ENCODE data around the gene NTM. TPM values are rescaled to one million over a fixed set of nuclear protein-coding genes. Genes with fewer than 3 reads are reported as not detected.

NTM gene
- total RNA-seq, 1 experiment from 2014 or later: not detected

DNA sequence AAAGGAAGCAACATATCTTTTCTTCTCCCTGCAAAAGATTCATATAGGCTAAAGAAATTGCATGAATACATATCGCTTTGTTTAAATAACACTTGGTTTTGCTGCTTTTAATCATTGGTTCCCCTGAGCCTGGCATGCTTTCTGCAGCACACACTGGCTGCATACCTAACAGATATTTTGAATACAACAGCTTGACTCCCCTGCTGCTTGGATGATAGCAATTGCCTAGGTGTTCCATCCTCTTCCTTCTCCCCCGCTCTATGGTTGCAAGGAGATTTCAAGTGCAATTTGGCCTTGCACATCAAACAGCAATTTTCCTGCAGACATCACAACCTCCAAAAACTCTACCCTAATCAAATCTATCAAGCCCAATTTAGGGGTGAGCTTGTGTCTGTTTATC, 430.0 kb downstream of the NTM start:
- CTCF ChIA-PET: no interaction called here

DNA sequence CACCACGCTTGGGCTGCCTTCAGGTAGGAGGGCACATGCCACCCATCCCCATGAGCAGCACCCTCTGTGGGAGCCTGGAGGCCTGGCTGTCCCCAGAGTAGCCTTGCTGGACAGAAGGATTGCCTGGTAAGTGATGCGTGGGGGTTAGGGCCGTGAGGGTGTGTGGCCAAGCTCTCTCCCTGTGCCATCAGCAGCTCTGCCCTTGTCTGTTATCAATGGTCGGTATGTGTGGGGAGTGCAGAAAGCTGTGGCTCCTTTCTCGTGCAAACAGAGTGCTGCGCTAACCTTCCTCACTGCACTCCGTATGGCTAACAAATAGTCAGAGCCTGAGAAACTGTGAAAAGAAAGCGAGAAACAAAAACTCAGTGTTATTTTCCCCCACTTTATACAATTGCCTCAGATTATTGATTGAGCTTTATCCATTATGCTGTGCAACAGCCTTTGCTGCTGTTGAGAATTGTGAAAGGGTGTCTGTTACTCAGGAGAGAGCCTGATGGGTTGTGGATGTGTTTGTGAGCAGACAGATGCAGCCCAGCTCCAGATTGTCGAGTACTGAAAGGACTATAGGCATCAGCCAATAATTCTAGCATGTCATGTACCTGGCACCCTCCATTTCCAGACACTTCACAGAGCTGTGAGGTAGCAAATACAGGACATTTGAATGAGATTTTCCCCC, 432.2 kb downstream of the NTM start:
- no peaks in the 10 kb centered on the region for H3K9me2 ChIP-seq (ENCODE audit: insufficient read depth)
- no TSS peak for BruUV-seq (replicated peaks)
- no peaks in the 10 kb centered on the region for H3K79me2 ChIP-seq (ENCODE audit: insufficient read depth, low read length)
- no peaks in the 10 kb centered on the region for H4K20me1 ChIP-seq (ENCODE audit: insufficient read depth)
- H3K9ac ChIP-seq (ENCODE audit: low read length): no peak overlapping the region
- DNase-seq (ENCODE audit: low read depth, low spot score): no peak
- CTCF ChIA-PET: no interaction called here
- no peak overlapping the region for H3K27ac ChIP-seq (ENCODE audit: low read depth, low read length)
- H3K9me3 ChIP-seq (ENCODE audit: control insufficient read depth in 1 of 2, insufficient read depth in 1 of 2, low read depth in 1 of 2, low read length in 2 of 2): peaks cover 7 to 11% of the 10 kb centered on the region in 2 experiments; a peak in 2 of 4 replicates
- no peak for ATAC-seq
- no peaks in the 10 kb centered on the region for H3K4me1 ChIP-seq (ENCODE audit: control insufficient read depth in 1 of 2, insufficient read depth in 2 of 2, low read length in 2 of 2)
- H3K36me3 ChIP-seq (ENCODE audit: control insufficient read depth in 1 of 2, insufficient read depth in 2 of 2, low read length in 2 of 2): no peaks in the 10 kb centered on the region
- no peak overlapping the region for H3K4me2 ChIP-seq (ENCODE audit: low read length)
- TF ChIP-seq ZFX (IDR thresholded peaks at IDR 0.05): no peak
- TF ChIP-seq ZBTB33 (IDR thresholded peaks at IDR 0.05; ENCODE audit: extremely low read depth, insufficient replicate concordance, low read length): no peak
- TF ChIP-seq FOSL1 (IDR thresholded peaks at IDR 0.05; ENCODE audit: low read depth): no peak
- no peak for TF ChIP-seq ELF1 (IDR thresholded peaks at IDR 0.05; ENCODE audit: borderline replicate concordance, low read depth)
- no peak for TF ChIP-seq YY1 (IDR thresholded peaks at IDR 0.05; ENCODE audit: extremely low read depth, insufficient replicate concordance, low read depth, low read length)
- TF ChIP-seq CTCF (IDR thresholded peaks at IDR 0.05 in 2 of 3, conservative IDR thresholded peaks at IDR 0.05 in 1 of 3; ENCODE audit: borderline replicate concordance in 1 of 3, insufficient read depth in 1 of 3, low read depth in 2 of 3, low read length in 2 of 3): no peak
- no peak for TF ChIP-seq CBX3 (IDR thresholded peaks at IDR 0.05; ENCODE audit: low read depth)
- no peak for TF ChIP-seq SRF (IDR thresholded peaks at IDR 0.05; ENCODE audit: low read depth)
- no peak for TF ChIP-seq JUND (IDR thresholded peaks at IDR 0.05)
- TF ChIP-seq EZH2phosphoT487 (IDR thresholded peaks at IDR 0.05; ENCODE audit: borderline replicate concordance): no peak
- no peak for TF ChIP-seq MAX (IDR thresholded peaks at IDR 0.05)
- H3K4me3 ChIP-seq (replicated peaks in 1 of 2; ENCODE audit: low read depth in 1 of 2, low read length in 2 of 2): no peak overlapping the region
- intact Hi-C loops (cut with micrococcal nuclease): no loop called here
- RAD21 ChIA-PET (ENCODE audit: low non-redundant PET in 1 of 2, low total read pairs in 2 of 2, uncharacterized antibody in 2 of 2, unreplicated experiment in 2 of 2): no interaction called here
- H2AFZ ChIP-seq (ENCODE audit: low read depth, low read length, poor library complexity, severe bottlenecking): no peak overlapping the region
- POLR2A ChIA-PET: no interaction called here
- H3K27me3 ChIP-seq (ENCODE audit: insufficient read depth, low read length): no peaks in the 10 kb centered on the region

More for the DNA sequence above, 430.0 kb downstream of the NTM start:
- H3K36me3 ChIP-seq (ENCODE audit: control insufficient read depth in 1 of 2, insufficient read depth in 2 of 2, low read length in 2 of 2): no peaks in the 10 kb centered on the region
- ChIA-PET POLR2A (no interaction called here), RAD21 (ENCODE audit: low non-redundant PET in 1 of 2, low total read pairs in 2 of 2, uncharacterized antibody in 2 of 2, unreplicated experiment in 2 of 2) (no interaction called here)
- H3K79me2 ChIP-seq (ENCODE audit: insufficient read depth, low read length): no peaks in the 10 kb centered on the region
- H3K4me3 ChIP-seq (replicated peaks in 1 of 2; ENCODE audit: low read depth in 1 of 2, low read length in 2 of 2): no peak overlapping the region
- H3K27ac ChIP-seq (ENCODE audit: low read depth, low read length): no peak overlapping the region
- no peak for DNase-seq (ENCODE audit: low read depth, low spot score)
- TF ChIP-seq SP1 (IDR thresholded peaks at IDR 0.05; ENCODE audit: low read depth): no peak
- no peak overlapping the region for H2AFZ ChIP-seq (ENCODE audit: low read depth, low read length, poor library complexity, severe bottlenecking)
- intact Hi-C loops (cut with micrococcal nuclease): no loop called here
- ATAC-seq: no peak
- no peaks in the 10 kb centered on the region for H3K9me2 ChIP-seq (ENCODE audit: insufficient read depth)
- no peaks in the 10 kb centered on the region for H3K27me3 ChIP-seq (ENCODE audit: insufficient read depth, low read length)
- no TSS peak for BruUV-seq (replicated peaks)
- no peaks in the 10 kb centered on the region for H3K4me1 ChIP-seq (ENCODE audit: control insufficient read depth in 1 of 2, insufficient read depth in 2 of 2, low read length in 2 of 2)
- no peak overlapping the region for H3K4me2 ChIP-seq (ENCODE audit: low read length)
- no peaks in the 10 kb centered on the region for H4K20me1 ChIP-seq (ENCODE audit: insufficient read depth)
- no peak overlapping the region for H3K9ac ChIP-seq (ENCODE audit: low read length)
- H3K9me3 ChIP-seq (ENCODE audit: control insufficient read depth in 1 of 2, insufficient read depth in 1 of 2, low read depth in 1 of 2, low read length in 2 of 2): peaks cover 4 to 15% of the 10 kb centered on the region in 2 experiments; a peak in 2 of 4 replicates

Data from HCT116 (cell line).